Pulmonary artery endothelial cell (primary cell): ENCODE data around the gene RBPJ. TPM values are rescaled to one million over a fixed set of nuclear protein-coding genes. Genes with fewer than 3 reads are reported as not detected.

ENCODE experiments used
- DNase-seq: peaks from one replicate; pipeline ENCODE4 v3.0.0-alpha.2; 2011; ENCODE audit warnings: low read depth, low spot score
- total RNA-seq: library from RNA; depleted of rRNA; stranded (reverse); fragments of >200 nt; gene quantifications from 2 replicates; pipeline ENCODE4 v1.2.3, GENCODE V29; 2014

The RBPJ gene
- total RNA-seq, result 38.8 and 44.5 TPM in 2 replicates

- peak; percentile 93 for DNase-seq
Observed at GRCh38 chr4:26320538-26321372, at the start of gene RBPJ. Gene RBPJ (plus strand): TSS chr4:26321014. CDS start chr4:26321029, 15 bp downstream.

DNA sequence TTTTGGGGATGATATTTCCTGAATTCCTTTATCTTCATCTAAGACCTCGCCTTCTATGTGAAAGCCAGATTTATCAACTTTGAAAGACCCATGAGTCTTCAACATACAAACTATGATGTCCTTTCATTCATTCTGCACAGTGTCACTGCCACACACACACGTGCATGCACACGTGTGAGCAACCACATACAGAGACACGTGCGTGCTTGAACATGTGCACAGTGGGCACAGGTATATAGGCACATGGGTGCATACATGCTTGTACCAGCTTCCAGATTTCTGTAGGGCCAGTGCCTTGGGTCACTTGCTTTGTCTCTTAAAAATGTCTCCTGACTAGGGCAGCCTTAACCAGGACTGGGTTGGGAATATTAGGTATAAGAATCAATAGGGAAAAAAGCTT is 49.1 kb upstream of the RBPJ start:
- DNase-seq, result no peak

DNA sequence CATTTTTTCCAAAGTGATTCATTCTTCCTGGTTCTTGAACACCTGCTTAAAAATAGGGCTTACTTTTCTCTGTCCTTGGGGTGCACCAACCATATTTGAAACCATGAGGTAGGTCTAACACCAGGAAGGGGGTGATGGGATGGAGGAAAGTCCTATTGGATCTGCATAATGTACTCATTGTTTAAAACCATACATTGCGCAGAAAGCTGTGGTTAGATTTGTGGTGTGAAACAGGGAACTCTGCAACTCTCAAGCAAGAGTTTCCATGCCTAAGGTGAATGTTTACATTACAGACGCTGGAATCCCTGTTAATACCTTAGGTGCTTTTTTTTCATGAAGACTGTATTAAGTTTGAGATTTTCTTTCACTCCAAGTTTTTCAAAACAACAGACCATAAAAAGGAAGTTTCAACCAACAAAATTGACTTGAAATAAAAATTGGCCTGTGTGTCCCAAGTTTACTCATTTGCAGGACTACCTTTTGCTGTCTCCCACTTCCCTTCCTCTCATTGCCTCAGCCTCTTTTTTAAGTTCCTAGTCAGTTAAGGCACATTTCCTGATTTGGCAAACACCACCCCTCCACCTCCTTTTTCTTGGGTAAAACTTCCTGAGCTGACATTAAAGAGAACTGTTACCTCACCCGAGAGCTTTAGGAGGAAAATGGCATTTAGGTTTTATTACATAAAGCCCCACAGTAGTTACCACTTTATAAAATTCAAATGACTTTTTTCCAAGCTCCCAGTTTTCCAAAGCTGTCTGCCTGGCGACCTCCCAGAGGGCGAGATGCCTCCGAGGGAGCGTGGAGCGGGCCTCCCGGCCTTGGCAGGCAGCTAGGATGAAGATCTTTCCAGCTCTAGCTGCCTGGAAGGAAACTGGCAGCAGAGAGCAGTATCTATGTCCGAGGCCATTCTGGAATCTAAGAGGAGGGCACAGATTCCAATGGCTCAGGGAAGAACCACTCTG is 47.9 kb upstream of the RBPJ start:
- DNase-seq, result no peak

DNA sequence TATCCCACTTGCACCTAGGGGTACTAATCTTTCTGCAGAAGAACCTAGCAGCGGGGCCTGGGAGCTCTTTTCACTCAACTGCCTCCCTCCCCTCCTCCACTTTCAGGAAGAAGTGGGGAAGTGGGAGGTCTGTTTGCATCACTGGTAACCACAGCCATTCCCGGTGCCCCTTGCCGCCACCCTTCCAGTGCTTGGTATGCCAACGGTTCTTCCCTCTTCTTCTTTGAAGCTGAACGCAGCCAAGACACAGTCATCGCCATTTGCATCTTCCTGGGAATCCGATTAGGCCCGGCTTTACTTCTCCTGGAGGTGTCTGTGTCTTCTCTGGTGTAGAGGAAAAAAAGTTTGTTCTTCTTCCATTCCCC is 47.2 kb upstream of the RBPJ start:
- DNase-seq, result no peak

GRCh38 chr4:26275281-26275680 is 45.5 kb upstream of the RBPJ start:
- no peak for DNase-seq

GRCh38 chr4:26279446-26279845 is 41.4 kb upstream of the RBPJ start:
- no peak for DNase-seq

DNA sequence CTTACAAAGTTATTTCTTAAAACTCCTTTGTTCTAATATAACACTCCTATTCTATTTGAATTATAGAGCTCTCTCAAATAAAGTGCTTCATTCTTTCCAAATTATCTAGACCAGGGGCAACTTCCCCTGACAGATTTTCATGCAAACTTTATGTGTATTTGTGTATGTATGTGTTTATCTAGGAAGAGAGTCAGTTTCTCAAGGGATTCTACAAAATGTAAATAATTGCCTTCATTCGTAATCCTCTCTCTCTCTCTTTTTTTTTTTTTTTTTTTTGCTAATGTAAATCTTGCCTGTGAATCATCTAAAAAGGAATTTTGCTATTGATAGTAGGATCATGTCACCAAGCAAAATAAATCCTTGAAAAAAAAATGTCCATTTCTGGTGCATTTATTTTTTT is 38.9 kb upstream of the RBPJ start:
- no peak for DNase-seq

DNA sequence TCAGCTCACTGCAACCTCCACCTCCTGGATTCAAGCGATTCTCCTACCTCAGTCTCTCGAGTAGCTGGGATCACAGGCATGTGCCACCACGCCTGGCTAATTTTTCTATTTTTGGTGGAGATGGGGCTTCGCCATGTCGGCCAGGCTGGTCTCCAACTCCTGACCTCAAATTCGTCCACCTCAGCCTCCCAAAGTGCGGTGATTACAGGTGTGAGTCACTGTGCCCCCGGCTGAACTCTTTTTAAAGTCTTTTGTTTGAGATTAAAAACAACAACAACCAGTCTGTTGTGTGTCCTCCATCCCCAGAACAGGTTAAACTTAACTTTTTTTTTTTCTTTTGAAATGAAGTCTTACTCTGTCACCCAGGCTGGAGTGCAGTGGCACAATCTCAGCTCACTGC is 36.3 kb upstream of the RBPJ start:
- no peak for DNase-seq

DNA sequence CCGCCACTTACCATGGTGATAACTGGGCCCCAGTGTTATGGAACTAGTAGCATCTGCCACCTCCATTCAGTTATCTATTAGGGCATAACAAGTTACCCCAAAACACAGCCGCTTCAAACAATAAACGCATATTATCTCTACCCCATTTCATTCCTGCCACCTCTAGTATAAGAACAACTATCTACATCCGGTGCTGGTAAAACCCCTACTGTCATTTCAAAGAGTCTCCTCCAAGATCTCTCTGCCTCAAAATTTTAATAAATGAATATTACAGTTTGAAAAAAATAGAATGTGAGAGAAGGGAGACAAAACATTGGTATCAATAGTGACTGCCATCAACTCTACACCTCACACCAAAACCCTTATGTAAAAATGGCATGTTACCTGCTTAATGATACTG is 35.5 kb upstream of the RBPJ start:
- DNase-seq, result no peak

DNA sequence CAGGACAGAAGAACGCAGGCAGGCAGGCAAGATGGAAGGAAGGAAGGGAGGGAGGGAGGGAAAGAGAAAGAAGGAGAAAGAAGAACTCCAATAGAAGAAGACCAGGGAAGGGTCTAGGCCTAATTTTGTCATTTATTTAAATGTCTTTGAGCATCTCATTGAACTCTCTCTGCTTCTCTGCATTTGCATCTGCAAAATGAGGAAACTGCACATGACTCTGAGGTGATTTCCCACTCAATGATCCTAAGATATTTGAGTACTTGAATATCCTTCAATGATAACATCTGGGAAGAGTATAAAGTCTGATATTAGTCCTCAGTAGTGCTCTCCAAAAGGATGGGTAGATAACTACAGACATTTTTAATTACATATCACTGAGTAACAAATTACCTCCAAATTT is 33.1 kb upstream of the RBPJ start:
- no peak for DNase-seq

GRCh38 chr4:26288355-26288909 is 32.4 kb upstream of the RBPJ start:
- DNase-seq, result no peak

DNA sequence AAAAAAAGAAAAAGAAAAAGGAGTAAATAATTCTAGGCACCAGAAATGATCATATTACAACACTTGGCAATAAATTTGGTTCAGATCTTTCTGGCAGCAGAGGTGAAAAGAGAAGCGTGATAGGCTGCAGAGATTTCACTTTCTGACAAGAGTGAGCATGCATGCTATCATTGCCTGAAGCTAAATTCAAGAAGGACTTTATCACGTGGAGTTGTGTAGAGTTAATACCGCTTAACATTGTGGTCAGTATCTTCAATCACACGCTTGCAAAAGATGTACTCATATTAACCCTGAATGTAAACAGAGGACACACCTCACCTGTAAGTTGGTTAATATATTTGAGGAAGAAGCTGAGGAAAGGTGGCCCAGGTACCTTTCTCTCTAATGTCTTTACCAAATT is 31.4 kb upstream of the RBPJ start:
- no peak for DNase-seq

GRCh38 chr4:26290321-26290720 is 30.5 kb upstream of the RBPJ start:
- DNase-seq, result no peak

GRCh38 chr4:26294904-26295303 is 25.9 kb upstream of the RBPJ start:
- no peak for DNase-seq

DNA sequence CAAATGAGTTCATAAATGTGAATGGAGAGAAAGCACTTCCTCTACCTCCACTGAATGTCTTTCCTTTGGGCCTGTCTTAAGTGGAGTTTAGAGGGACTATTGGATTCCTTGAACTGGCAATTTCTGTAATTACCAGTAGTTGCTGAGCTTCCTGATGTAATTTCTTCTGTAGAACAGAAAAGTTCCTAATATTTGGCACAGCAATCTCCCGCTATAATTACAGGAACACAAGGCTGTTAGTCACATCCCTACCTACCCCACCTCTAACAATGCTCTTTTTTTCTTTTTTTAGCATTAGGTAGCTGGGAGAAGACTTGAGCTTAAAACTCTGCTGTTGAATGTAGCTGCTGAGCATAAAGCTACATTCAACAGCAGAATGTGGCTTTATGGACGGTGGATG is 24.8 kb upstream of the RBPJ start:
- DNase-seq, result no peak

- DNase-seq, result no peak
Observed at GRCh38 chr4:26296514-26296913, 24.3 kb upstream of the RBPJ start.

DNA sequence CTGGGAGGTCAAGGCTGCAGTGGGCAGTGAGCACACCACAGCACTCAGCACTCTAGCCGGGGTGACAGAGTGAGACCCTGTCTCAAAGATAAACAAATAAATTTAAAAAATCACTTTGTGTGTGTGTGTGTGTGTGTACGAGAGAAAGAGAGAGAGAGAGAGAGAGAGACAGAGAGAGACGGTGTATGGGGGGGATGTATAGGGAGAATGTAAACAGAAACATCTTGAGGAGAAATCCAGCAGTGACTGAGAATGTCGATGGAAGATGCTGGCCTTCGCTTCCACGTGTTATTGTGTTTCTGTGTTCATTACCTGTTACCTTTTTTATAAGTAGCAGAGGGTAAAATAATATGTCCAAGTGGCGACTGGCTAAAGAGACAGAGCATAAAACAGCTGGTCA is 23.6 kb upstream of the RBPJ start:
- no peak for DNase-seq

- no peak for DNase-seq
Observed at GRCh38 chr4:26298198-26298947, 22.4 kb upstream of the RBPJ start.

GRCh38 chr4:26299254-26299882 is 21.4 kb upstream of the RBPJ start:
- no peak for DNase-seq

GRCh38 chr4:26300314-26301307 is 20.2 kb upstream of the RBPJ start:
- DNase-seq, result no peak
